ENCODE results near the gene XCL1. TPM values are rescaled to one million over a fixed set of nuclear protein-coding genes. Genes with fewer than 3 reads are reported as not detected.

XCL1 gene
- total RNA-seq, 1 donor from 2014 or later: not detected

DNA sequence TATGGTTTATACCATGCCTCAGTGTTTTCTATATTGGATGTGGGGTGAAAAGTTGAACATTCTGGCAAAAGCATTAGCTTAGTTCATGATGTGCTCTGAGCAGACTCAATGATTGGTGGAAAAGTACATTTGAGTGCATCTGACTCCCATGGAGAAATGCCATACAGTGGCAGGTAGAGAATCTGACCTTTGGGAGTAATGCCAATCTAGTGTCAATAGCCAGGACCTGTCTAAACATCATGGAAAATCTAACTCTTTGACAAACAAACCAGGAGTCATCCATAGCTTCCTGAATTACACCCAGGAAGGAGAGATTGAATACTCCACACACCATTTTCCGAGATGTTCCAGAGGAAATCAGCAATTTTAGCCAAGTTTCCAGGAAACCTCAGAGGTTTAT is 51.0 kb downstream of the XCL1 start:
- ChIA-PET POLR2A (no interaction called here), CTCF (no interaction called here)
- Mint-ChIP-seq H3K36me3 (ENCODE audit: low read depth) (no peaks in the 10 kb centered on the region), H3K27ac (no peak overlapping the region), H3K4me3 (no peak overlapping the region), H3K4me1 (no peaks in the 10 kb centered on the region), H3K9me3 (no peaks in the 10 kb centered on the region), H3K27me3 (peaks cover 2% of the 10 kb centered on the region)
- intact Hi-C loops (cut with micrococcal nuclease): no loop called here
- TF ChIP-seq, protein P1, sequence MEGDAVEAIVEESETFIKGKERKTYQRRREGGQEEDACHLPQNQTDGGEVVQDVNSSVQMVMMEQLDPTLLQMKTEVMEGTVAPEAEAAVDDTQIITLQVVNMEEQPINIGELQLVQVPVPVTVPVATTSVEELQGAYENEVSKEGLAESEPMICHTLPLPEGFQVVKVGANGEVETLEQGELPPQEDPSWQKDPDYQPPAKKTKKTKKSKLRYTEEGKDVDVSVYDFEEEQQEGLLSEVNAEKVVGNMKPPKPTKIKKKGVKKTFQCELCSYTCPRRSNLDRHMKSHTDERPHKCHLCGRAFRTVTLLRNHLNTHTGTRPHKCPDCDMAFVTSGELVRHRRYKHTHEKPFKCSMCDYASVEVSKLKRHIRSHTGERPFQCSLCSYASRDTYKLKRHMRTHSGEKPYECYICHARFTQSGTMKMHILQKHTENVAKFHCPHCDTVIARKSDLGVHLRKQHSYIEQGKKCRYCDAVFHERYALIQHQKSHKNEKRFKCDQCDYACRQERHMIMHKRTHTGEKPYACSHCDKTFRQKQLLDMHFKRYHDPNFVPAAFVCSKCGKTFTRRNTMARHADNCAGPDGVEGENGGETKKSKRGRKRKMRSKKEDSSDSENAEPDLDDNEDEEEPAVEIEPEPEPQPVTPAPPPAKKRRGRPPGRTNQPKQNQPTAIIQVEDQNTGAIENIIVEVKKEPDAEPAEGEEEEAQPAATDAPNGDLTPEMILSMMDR (IDR thresholded peaks at IDR 0.05): no peak
- no peak for DNase-seq
- ATAC-seq (ENCODE audit: low read depth): no peak

DNA sequence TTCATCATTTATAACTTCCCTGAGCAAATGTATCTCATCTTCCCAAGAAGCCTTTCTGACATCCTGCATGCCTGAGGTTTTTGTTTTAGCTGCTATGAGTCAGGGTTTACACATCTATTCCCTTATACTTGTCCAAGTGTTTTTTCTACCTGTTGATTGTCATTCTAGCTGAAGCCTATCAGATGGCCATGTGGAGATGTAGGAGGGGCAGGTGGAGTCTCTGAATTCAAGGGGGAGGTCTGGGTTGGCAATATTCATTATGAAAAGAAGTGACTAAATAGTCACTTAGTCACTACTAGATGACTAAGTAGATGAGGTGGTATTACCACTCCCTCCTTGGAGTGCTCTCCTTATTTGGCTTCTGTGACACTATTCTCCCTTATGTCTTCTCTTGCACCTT is 52.4 kb downstream of the XCL1 start:
- Mint-ChIP-seq H3K4me1 (no peaks in the 10 kb centered on the region), H3K4me3 (no peak overlapping the region), H3K9me3 (no peaks in the 10 kb centered on the region), H3K27me3 (peaks cover 4% of the 10 kb centered on the region), H3K36me3 (ENCODE audit: low read depth) (no peaks in the 10 kb centered on the region), H3K27ac (no peak overlapping the region)
- TF ChIP-seq, protein P1 (IDR thresholded peaks at IDR 0.05): no peak
- DNase-seq (no peak), ATAC-seq (ENCODE audit: low read depth) (no peak)
- POLR2A ChIA-PET: no interaction called here
- intact Hi-C loops (cut with micrococcal nuclease): no loop called here
- CTCF ChIA-PET: no interaction called here

DNA sequence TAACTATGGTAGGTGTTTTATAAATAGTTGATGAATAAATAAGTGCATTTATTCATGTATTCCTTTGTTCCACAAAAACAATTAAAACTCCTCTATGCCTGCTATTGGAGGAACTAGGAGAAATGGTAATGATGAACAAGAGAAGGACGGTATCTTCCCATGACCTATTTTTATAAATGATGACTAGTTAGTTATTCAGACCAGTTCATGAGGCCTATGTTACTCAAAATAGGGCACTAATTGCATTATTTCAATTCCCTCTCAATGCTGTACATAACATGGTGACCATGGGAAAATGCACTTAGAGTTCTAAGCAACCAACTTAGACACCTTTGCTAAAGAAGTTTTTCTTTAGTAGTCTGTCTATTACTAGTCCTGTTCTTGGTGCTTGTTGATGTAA is 53.1 kb downstream of the XCL1 start:
- Mint-ChIP-seq H3K27ac (no peak overlapping the region), H3K36me3 (ENCODE audit: low read depth) (no peaks in the 10 kb centered on the region), H3K27me3 (peaks cover 6% of the 10 kb centered on the region), H3K9me3 (no peaks in the 10 kb centered on the region), H3K4me1 (no peaks in the 10 kb centered on the region), H3K4me3 (no peak overlapping the region)
- intact Hi-C loops (cut with micrococcal nuclease): no loop called here
- ChIA-PET POLR2A (no interaction called here), CTCF (no interaction called here)
- DNase-seq (no peak), ATAC-seq (ENCODE audit: low read depth) (no peak)
- TF ChIP-seq, protein P1 (IDR thresholded peaks at IDR 0.05): no peak

Other genes starting within 250 kb of the XCL1 start
- not detected in 2 replicates for gene XCL2, start 32.6 kb upstream of the XCL1 start, total RNA-seq
- gene DPT, start 152.6 kb downstream of the XCL1 start, total RNA-seq: not detected in 2 replicates

Measured in activated B cell treated with CpG ODN at 0.5 μM for 24 hours (primary cell).